NB4 (cell line): Measurements from ENCODE around the gene PDIA2.
"Not testable (repeated sequence)": the region's sequence is repeated elsewhere in the genome, so short reads cannot be mapped to it uniquely, and the experiment has no call there.

Source experiments
- DNase-seq: peaks from one replicate; pipeline ENCODE4 v3.0.0; 2010; ENCODE audit warnings: low read depth
- H3K4me3 ChIP-seq: one replicate; pipeline ENCODE4 v1.5.1; 2011; ENCODE audit warnings: mild to moderate bottlenecking, low read depth, low read length, moderate library complexity
- MAX ChIP-seq: IDR thresholded peaks from 2 replicates; pipeline ENCODE4 v1.6.1; 2011; ENCODE audit warnings: low read depth, low read length
- MYC ChIP-seq: IDR thresholded peaks from 2 replicates; pipeline ENCODE4 v1.6.1; 2011; ENCODE audit warnings: low read depth, low read length
- POLR2A ChIP-seq: IDR thresholded peaks from 2 replicates; pipeline ENCODE4 v1.6.1; 2011; ENCODE audit warnings: mild to moderate bottlenecking; ENCODE audit not compliant: insufficient read length; ENCODE audit errors: extremely low read depth
- TF ChIP-seq, protein P1 (sequence below): IDR thresholded peaks from one replicate; pipeline ENCODE4 v1.5.1; 2012; ENCODE audit warnings: low read depth, low read length

Gene PDIA2

DNA sequence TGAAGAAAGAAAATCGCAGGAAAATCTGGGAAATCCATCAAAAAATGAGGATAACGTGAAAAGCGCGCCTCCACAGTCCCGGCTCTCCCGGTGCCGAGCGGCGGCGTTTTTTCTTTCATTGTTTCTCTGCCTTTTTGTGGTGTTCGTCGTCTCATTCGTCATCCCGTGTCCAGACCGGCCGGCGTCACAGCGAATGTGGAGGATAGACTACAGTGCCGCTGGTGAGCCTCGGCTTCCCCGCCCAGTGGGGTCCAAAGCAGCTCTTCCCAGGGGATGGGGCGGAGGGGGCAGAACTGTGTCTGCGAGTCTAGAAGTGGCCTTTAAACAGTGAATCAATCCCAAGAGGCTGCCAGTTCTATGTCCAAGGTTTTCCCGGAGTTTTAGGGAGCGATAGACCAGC is 28.5 kb upstream of the PDIA2 start:
- no peak overlapping the region for H3K4me3 ChIP-seq
- DNase-seq, result no peak
- TF ChIP-seq MAX (no peak), MYC (no peak), POLR2A (no peak)
- TF ChIP-seq, protein P1, sequence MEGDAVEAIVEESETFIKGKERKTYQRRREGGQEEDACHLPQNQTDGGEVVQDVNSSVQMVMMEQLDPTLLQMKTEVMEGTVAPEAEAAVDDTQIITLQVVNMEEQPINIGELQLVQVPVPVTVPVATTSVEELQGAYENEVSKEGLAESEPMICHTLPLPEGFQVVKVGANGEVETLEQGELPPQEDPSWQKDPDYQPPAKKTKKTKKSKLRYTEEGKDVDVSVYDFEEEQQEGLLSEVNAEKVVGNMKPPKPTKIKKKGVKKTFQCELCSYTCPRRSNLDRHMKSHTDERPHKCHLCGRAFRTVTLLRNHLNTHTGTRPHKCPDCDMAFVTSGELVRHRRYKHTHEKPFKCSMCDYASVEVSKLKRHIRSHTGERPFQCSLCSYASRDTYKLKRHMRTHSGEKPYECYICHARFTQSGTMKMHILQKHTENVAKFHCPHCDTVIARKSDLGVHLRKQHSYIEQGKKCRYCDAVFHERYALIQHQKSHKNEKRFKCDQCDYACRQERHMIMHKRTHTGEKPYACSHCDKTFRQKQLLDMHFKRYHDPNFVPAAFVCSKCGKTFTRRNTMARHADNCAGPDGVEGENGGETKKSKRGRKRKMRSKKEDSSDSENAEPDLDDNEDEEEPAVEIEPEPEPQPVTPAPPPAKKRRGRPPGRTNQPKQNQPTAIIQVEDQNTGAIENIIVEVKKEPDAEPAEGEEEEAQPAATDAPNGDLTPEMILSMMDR, result no peak

GRCh38 chr16:255183-255582 is 27.8 kb upstream of the PDIA2 start:
- H3K4me3 ChIP-seq, result no peak overlapping the region
- TF ChIP-seq, protein P1, result no peak
- no peak for TF ChIP-seq MAX
- no peak for TF ChIP-seq POLR2A
- DNase-seq, result no peak

GRCh38 chr16:258091-258490 is 24.9 kb upstream of the PDIA2 start:
- DNase-seq, result not testable (repeated sequence)

DNA sequence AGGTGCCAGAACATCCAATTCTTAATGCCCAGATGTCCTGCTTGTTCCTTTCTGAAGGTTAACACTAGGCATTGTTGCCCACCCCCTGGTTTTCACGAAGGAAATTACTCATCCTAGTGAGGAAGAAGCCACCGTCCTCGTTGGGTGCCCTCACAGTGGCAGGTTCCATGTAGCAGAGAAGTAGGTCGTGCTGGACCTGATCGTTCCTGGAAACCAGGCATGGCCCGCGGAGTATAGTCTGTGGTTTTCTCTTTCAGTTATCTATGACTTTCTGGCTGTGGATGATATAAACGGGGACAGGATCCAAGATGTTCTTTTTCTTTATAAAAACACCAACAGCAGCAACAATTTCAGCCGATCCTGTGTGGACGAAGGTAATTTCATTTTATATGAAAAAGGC is 23.7 kb upstream of the PDIA2 start:
- H3K4me3 ChIP-seq, result no peak overlapping the region
- TF ChIP-seq, protein P1, result no peak
- TF ChIP-seq MAX (no peak), POLR2A (no peak), MYC (no peak)
- no peak for DNase-seq

More at GRCh38 chr16:258091-258490, 24.9 kb upstream of the PDIA2 start:
- not testable (repeated sequence) for H3K4me3 ChIP-seq

DNA sequence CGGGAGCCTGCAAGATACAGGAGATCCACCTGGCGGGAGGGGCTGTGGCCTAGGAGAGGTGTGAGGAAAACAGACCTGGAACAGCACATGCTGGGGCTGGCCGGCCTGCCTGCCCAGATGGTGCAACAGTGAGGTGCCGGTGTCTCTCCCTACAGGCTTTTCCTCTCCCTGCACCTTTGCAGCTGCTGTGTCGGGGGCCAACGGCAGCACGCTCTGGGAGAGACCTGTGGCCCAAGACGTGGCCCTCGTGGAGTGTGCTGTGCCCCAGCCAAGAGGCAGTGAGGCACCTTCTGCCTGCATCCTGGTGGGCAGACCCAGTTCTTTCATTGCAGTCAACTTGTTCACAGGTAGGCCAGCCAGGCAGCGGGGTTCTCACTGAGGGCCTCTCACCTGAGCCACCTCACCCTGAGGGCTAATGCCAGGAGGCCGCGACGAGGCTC is 23.1 kb upstream of the PDIA2 start:
- DNase-seq, result no peak
- no peak overlapping the region for H3K4me3 ChIP-seq
- TF ChIP-seq, protein P1, result no peak
- TF ChIP-seq POLR2A (no peak), MAX (no peak), MYC (no peak)

GRCh38 chr16:260326-260725 is 22.6 kb upstream of the PDIA2 start:
- no peak for DNase-seq
- TF ChIP-seq POLR2A (no peak), MAX (no peak), MYC (no peak)
- TF ChIP-seq, protein P1, result no peak
- H3K4me3 ChIP-seq, result no peak overlapping the region
